HG03039 (cell line): Measurements from ENCODE around the gene TMEM14C.
A peak's percentile ranks its signal among the peaks of the same experiment; 100 is the strongest.
"Not testable (repeated sequence)": the region's sequence is repeated elsewhere in the genome, so short reads cannot be mapped to it uniquely, and the experiment has no call there.

Experiments
- ATAC-seq: cut with Tn5 transposase; IDR thresholded peaks from one replicate; pipeline ENCODE4 v1.9.1; 2021; ENCODE audit warnings: mild to moderate bottlenecking, moderate library complexity; ENCODE audit not compliant: unreplicated experiment

TMEM14C gene

DNA sequence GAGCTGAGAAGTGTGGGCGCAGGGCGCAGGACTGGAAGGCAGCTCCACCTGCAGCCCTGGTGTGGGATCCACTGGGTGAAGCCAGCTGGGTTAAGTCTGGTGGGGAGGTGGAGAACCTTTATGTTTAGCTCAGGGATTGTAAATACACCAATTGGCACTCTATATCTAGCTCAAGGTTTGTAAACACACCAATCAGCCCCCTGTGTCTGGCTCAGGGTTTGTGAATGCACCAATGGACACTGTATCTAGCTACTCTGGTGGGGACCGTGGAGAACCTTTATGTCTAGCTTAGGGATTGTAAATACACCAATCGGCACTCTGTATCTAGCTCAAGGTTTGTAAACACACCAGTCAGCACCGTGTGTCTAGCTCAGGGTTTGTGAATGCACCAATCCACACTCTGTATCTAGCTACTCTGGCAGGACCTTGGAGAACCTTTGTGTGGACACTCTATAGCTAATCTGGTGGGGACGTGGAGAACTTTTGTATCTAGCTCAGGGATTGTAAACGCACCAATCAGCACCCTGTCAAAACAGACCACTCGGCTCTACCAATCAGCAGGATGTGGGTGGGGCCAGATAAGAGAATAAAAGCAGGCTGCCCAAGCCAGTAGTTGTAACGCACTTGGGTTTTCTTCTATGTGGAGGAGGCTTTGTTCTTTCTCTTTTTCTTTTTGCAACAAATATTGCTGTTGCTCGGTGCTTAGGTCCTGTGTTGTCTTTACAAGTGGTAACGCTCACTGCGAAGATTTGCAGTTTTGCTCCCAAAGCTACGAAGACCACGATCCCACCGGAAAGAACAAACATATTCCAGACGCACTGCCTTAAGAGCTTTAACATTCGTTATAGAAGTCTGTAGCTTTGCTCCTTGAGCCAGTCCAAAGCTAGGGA, 1.7 kb upstream of the TMEM14C start:
- ATAC-seq: not testable (repeated sequence)

DNA sequence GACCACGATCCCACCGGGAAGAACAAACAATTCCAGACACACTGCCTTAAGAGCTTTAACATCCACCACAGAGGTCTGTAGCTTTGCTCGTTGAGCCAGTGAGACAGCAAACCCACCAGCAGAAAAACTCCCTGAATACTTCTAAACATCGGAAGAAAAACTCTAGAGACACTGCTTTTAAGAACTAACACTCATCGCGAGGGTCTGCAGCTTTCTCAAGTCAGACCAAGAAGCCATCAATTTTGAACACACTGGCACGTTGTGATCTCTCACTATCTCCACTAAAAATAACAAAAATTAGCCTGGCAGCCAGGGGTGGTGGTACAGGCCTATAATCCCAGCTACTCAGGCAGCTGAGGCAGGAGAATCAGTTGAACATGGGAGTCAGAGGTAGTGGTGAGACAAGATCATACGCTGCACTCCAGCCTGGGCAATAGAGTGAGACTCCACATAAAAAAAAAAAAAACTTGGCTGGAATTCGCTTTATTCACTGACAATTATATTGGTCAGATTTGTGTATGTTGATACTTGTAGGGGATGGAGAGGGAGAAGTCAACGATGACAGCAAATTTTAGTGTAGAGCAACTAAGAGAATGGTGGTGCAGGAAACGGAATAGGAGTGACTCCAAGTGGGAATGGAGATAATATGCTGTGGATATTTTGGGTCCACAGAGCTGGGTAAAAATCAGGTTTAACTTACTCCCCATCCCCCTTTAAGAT, 860 bp upstream of the TMEM14C start:
- no peak for ATAC-seq

DNA sequence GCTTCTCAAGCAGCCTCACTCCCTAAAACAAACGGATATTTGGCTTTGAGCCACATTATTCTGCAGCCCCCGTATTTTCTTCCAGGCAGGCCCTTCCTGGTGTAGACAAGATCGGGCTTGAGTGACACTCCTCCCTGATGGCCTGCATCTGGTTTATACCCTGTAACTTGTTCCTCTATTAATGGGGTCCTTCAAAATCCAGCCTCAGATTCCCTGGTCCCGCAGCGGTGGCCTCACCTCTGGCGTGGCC, 375 bp upstream of the TMEM14C start:
- no peak for ATAC-seq

DNA sequence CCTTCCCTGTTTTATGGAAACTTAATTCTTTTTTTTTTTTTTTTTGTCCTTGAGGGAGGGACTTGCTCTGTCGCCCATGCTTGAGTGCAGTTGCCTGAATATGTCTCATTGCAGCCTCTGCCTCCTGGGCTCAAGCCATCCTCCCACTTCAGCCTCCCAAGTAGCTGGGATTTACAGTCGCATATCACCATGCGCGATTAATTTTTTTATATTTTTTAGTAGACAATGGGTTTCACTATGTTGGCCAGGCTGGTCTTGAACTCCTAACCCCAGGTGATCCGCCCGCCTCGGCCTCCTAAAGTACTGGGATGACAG, 654 bp downstream of the TMEM14C start:
- no peak for ATAC-seq

DNA sequence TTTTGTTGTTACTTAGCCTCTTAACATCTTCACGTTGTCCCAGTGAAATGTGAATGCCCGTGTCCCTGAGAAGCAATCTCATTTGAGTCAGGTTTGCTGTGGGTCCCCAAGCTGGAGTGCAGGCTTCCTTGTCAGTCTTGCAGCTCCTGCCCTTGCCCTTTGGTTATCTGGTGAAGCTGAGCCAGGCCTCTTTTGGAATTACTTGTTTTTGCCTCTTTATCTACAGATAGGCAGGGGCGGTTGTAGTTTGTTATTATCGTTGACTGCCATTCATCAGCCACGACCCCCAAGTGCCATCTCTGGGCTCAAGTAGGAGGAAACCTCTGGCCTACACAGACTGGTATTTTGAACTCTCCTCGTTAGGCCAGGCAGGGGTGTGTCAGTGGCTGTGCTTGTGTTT, 2.2 kb downstream of the TMEM14C start:
- no peak for ATAC-seq

DNA sequence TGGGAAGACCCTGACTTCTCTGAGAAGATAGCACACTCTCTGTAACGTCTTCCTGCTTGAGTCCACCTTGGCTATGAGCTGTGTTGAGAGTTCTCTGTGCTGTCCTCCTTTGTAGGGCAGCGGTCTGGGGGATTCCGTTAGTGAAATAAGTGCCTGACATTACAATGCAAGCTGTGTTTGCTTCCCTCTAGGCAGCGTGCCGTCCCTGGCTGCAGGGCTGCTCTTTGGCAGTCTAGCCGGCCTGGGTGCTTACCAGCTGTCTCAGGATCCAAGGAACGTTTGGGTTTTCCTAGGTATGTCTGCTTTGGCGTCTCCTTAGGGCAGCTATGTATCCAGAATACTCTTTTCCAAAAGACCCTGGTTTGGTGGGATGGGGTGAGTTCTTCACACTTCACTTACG, 2.8 kb downstream of the TMEM14C start:
- ATAC-seq: no peak

DNA sequence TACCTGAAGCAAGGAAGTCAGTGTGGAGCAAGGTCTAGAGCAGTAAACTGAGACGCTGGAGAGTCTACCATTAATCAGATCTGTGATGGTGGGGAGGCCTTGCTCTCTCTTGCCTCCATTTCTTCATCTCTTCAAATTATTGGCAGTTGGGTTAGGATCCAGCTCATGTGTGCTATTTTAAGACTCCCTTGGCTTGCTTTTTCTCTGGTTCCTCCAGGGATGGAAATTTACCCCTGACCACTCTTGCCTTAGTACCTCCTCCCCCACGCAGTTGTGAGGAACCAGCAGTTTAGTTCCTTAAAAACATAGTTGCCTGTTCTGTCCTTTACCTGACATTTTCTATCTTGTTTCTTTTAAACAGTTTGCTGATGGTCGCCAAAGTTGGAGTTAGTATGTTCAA, 7.4 kb downstream of the TMEM14C start:
- ATAC-seq: no peak

DNA sequence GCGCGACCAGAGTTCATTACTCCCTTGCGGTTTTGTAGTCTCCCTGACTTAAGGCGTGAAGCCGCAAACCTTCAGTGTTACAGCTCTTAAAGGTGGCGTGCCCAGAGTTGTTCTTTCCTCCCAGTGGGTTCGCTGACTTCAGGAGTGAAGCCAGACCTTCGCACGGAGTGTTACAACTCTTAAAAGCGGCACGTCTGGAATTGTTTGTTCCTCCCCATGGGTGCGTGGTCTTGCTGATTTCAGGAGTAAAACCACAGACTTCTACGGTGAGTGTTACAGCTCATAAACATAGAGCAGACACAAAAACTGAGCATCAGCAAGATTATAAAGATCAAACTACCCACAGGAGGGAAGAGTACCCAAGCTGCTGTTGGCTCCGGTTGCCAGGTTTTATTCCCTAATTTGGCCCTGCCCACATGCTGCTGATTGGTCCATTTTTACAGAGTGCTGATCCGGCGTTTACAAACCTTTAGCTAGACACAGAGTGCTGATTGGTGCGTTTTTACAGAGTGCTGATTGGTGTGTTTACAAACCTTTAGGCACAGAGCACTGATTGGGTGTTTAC, 10.4 kb downstream of the TMEM14C start:
- no peak for ATAC-seq

DNA sequence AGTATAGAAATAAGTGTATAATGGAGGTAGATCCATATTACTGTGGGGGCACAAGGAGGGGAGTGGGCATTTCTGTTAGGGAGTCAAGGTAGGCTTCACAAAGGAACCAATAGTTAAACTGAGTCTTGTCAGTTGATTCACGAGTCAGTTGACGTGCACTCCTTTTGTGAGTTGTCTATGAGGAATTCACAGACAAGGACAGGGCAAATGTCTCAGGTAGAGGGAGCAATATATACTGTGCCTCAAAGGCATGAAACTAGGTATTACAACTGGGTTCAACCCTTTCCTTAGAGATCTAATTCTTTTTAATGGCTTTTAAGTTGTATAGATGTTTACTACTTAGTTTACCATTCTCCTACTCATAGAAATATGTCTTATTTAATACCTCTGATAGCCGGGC, 11.0 kb downstream of the TMEM14C start:
- ATAC-seq: no peak

DNA sequence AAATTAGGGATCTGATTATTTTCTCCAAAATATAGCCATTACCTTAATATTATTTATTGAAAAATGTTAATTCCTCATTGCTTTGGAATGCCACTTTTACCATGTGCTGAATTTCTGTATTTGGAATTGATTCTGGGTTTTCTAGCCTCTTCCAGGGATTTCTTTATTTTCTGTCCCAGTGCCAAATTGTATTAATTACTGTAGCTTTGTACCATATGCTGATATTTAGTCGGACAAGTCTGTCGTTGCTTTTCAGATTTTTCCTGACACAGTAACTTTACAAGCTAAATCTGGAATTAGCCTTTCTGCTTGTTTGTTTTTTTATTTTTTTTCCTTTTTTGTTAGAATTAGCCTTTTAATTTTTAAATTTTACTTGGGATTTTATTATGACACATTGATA, 13.9 kb downstream of the TMEM14C start:
- no peak for ATAC-seq

DNA sequence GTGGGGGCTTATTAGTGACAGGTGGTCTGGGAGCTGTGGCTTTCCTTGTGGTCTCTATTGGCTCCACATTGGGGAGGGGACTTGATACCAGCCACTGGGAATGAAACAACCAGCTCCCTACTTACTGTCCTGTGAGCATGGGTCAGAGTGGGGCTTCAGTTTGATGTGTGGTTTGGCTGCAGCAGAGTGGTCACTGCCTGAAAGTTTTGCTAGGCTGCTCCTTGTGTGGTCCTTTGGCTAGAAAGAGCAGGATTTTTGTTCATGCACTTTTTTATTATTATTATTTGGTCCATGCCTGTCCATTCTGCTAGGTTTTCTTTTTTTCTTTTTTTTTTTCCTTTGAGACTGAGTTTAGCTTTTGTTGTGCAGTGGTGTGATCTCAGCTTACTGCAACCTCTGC, 17.2 kb downstream of the TMEM14C start:
- no peak for ATAC-seq

DNA sequence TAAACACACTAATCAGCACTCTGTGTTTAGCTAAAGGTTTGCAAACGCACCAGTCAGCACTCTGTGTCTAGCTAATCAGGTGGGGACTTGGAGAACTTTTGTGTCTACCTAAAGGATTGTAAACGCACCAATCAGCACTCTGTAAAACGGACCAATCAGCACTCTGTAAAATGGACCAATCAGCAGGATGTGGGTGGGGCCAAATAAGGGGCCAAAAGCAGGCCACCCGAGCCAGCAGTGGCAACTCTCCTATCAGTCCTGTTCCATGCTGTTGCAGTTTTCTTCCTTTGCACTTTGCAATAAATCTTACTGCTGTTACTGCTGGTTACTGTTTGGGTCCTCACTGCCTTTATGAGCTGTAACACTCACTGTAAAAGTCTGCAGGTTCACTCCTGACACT, 18.8 kb downstream of the TMEM14C start:
- ATAC-seq: not testable (repeated sequence)

DNA sequence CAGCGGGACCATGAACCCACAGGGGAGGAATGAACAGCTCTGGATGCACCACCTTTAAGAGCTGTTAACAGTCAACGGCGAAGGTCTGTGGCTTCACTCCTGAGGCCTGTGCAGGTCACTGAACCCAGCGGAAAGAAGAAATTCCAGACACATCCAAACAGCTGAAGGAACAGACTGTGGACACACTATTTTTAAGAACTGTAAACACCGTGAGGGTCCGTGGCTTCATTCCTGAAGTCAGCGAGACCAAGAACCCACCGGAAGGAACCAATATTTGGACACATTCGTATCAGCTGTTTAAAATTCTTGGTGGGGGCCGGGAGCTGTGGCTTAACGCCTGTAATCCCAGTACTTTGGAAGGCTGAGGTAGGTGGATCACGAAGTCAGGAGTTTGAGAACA, 19.4 kb downstream of the TMEM14C start:
- ATAC-seq: no peak

DNA sequence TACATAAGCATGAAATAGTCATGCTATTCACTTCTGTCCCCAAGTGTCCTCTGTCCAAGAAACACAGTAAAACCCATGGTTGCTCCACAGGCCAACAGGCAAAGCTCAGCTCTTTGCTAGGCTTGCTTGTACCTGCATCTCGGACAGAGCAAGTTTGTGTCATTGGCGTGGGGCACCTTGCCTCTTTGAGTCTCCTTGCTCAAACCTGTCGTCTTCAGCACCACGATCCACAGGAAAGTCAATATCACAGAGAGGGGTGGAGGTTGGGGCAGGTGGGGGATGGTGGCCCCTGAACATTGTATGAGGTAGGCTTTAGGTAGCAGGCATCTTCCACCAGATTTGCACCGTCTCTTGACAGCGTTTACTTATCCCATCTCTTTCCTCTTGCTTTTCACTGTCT, 20.6 kb downstream of the TMEM14C start:
- ATAC-seq: no peak

DNA sequence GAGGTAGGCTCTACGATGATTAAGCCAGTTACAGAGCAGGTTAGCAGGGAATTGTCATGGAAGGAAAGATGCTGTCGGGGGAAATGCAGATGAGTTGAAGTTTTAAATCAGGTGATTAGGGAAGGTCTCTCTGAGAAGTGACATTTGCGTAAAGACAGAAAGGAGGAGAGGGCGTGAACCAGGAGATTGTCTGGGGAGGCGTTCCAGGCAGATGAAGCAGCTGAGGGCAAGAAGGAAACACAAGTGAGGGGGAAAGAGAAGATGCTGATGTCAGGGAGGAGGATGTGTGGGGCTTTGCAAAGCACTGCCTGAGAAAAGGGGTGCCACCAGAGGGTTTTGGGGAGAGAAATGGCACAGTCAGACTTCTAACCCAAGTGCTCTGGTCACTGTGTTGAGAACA, 22.2 kb downstream of the TMEM14C start:
- ATAC-seq: no peak

DNA sequence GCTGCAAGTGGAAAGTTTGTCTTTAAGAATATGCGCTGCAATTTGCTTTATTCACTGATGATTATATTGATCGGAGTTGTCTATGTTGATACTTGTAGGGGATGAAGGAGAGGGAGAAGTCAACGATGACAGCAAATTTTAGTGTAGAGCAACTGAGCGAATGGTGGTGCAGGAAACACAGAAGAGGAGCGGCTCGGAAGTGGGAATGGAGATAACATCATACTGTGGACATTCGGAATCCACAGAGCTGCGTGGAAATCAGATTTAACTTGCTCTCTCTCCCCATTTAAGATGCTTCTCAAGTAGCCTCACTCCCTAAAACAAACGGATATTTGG, 24.0 kb downstream of the TMEM14C start:
- ATAC-seq: no peak

DNA sequence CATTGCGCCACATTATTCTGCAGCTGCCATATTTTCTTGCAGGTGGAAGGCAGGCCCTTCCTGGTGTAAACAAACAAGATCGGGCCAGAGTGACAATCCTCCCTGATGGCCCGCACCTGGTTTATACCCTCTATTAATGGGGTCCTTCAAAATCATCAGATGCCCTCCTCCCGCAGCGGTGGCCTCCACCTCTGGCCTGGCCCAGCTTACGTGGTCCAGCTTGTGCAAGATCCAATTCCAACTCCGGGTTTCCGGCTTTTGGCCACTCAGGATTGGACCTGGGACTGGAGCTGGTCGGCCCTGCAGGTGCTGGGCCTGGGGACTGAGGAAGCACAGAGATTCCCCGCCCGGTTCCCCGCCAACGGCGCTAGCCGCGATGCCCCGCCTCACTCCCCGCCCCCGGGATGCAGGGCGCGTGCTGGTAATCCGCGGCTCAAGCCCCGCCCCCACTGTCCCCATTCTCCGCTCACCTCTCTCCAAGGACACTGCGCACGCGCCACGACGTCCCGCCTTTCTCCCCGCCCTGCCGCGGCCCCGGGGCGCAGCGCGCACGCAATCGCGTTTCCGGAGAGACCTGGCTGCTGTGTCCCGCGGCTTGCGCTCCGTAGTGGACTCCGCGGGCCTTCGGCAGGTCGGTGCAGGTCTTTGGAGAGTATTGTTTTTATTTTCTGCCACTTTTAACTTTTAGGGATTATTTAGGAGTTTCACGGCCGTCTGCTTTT, 24.5 kb downstream of the TMEM14C start, which contains the start of gene TMEM14B:
Gene TMEM14B (plus strand): TSS at position 555 of the 722 bp plus-strand sequence. CDS start 1,441 bp downstream, outside the sequence.
- ATAC-seq: peak; percentile 94

DNA sequence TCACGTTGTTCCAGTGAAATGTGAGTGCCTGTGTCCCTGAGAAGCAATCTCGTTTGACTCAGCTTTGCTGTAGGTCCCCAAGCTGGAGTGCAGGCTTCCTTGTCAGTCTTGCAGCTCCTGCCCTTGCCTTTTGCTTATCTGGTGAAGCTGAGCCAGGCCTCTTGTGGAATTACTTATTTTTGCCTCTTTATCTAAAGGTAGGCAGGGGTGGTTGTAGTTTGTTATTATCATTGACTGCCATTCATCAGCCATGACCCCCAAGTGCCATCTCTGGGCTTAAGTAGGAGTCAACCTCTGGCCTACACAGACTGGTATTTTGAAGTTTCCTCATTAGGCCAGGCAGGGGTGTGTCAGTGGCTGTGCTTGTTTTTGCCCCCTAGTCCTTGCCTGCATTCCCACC, 26.9 kb downstream of the TMEM14C start:
- no peak for ATAC-seq

DNA sequence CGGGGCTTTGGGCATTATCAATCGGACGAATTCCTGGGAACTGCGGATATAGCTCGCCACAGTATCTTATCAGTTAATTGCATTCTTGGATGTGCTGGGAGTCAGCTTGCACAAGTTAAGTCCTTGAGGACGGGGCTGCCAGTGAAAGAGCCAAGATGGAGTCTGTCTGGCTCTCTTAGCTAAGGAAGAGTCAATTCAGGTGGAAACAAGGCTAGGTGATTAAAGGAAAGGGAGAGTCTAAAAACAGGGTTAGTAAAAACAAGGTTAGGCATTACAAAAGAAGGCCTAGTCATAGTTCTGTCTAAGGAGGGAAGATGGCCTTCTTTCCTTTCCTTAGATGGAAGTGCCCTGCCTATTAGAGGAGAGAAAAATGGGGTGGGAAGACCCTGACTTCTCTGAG, 27.7 kb downstream of the TMEM14C start:
- ATAC-seq: not testable (repeated sequence)

DNA sequence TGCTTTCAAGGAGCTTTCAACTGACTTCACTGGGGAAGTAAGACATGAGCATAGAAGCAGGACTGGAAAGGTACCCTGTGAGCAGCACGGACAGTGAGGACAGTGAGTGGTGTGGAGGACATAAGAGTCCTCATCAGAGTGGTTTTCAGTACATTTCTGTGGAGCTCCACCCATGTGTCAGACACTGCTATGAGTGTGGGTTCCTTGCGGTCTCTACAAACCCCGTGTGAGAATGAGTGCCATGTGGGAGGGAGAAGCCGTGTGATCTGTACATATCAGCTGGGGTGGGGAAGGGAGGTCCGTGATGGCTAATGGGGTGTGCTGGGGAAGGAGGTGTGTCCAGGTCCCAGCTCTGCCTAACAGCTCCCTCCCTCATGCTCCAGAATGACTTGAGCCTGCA, 28.9 kb downstream of the TMEM14C start:
- not testable (repeated sequence) for ATAC-seq

DNA sequence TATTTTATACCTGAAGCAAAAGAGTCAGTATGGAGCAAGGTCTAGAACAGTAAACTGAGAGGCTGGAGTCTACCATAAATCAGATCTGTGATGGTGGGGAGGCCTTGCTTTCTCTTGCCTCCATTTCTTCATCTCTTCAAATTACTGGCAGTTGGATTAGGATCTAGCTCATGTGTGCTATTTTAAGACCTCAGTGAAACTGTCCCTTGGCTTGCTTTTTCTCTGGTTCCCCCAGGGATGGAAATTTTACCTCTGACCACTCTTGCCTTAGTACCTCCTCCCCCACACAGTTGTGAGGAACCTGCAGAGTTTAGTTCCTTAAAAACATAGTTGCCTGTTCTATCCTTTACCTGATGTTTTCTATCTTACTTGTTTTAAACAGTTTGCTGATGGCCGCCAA, 33.2 kb downstream of the TMEM14C start:
- ATAC-seq: no peak

DNA sequence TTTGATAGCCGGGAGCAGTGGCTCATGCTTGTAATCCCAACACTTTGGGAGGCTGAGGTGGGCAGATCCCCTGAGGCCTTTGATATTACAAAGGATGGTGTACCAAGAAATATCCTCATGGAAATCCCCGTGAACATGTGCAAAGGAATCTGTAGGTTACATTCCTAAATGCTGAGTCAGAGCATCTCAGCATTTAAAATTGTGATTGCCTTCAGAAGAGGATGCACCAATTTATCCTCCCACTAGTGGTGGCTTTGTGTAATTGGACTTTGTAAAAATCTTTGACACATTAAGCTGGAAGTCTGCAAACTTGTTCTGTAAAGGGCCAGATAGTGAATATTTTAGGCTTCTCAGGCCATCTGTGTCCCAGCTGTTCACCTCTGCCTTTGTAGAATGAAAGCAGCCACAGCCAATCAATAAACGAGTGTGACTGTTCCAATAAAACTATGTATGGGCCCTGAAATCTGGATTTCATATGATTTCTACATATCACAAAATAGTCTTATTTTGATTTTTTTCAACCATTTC, 36.5 kb downstream of the TMEM14C start:
- ATAC-seq: no peak
